ENCODE results near the gene TMEM184B. TPM values are rescaled to one million over a fixed set of nuclear protein-coding genes. Genes with fewer than 3 reads are reported as not detected.

Gene TMEM184B
- total RNA-seq, 2 donors from 2014 or later, result 55.4 to 57.6 TPM

DNA sequence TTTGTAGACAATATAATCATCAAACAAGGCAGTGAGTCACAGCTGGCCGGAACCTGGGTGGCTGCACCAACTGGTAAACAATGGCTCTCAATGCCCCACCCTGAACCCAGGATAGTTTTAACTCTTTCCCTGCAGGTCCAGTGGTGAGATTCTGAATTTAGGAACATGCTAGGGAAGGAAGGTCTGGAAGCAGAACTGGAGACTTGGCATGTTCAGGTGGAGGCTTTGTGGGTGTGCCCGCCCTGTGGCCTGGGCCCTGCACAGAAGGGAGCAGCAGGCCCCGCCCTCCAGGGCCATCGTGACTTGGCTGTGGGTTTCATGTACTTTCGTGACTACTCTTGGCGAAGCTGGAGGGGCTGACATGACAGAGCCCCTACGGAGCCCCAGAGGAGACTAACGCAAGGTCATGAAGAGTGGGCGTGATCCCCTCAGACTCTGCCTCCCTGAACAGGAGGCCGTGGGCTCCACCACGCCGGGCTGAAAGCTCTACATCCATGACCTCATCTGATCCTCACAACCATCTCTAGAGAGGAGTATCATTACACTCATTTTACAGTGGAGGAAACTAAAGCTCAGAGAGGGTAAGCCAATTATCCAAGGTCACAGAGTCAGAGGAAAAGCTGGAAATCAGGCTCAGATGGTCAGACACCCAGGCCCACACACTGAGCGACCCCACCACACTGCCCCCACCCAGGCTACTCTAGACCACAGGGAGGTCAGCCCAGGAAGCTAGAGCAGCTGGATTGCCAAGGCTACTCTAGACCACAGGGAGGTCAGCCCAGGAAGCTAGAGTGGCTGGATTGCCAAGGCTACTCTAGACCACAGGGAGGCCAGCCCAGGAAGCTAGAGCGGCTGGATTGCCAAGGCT is 43.7 kb downstream of the TMEM184B start:
- peaks cover 7% of the 10 kb centered on the region for H3K4me1 Mint-ChIP-seq
- 91 to 94% methylated on average over 12 to 13 of the region's 14 CpGs for WGBS, 2 experiments (ENCODE audit: insufficient coverage in 1 of 2, insufficient read length in 1 of 2)

DNA sequence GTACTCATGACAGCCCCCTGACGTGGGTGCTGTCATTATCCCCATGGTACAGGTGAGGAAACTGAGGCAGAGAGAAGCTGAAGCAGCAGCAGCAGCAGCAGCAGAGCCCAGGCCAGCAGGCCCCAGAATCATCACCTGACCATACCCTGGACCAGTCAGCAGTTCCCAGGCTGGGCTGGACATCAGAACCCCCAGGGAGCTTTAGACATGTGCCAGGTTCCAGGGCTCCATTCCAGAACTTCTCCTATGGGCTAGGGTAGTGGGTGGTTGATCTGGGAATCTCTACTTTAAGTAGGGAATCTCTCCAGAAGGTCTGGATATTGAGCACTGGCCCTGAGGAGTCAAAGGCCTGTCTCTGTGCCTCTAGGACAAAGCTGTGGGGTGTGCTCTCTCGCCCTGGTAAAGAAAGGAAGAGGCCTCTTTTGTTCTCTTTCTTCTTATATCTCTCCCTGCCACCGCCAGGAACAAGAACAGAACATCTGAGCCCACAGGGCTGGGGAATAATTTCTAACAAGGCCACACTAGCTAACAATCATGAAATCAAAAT is 44.4 kb downstream of the TMEM184B start:
- Mint-ChIP-seq H3K4me3 (no peak overlapping the region), H3K9me3 (no peaks in the 10 kb centered on the region), H3K27ac (no peak overlapping the region), H3K36me3 (ENCODE audit: low read depth) (peaks cover 55% of the 10 kb centered on the region), H3K4me1 (peaks cover 7% of the 10 kb centered on the region), H3K27me3 (ENCODE audit: insufficient read depth) (no peaks in the 10 kb centered on the region)
- H3K36me3 ChIP-seq (ENCODE audit: control insufficient read depth, insufficient read depth, low read length), result peaks cover 30% of the 10 kb centered on the region
- TF ChIP-seq, protein P1, sequence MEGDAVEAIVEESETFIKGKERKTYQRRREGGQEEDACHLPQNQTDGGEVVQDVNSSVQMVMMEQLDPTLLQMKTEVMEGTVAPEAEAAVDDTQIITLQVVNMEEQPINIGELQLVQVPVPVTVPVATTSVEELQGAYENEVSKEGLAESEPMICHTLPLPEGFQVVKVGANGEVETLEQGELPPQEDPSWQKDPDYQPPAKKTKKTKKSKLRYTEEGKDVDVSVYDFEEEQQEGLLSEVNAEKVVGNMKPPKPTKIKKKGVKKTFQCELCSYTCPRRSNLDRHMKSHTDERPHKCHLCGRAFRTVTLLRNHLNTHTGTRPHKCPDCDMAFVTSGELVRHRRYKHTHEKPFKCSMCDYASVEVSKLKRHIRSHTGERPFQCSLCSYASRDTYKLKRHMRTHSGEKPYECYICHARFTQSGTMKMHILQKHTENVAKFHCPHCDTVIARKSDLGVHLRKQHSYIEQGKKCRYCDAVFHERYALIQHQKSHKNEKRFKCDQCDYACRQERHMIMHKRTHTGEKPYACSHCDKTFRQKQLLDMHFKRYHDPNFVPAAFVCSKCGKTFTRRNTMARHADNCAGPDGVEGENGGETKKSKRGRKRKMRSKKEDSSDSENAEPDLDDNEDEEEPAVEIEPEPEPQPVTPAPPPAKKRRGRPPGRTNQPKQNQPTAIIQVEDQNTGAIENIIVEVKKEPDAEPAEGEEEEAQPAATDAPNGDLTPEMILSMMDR (conservative IDR thresholded peaks at IDR 0.05), result no peak
- H3K27ac ChIP-seq (ENCODE audit: low read depth, low read length), result peak overlapping the region; percentile 42
- DNase-seq, result no peak
- peaks cover 3% of the 10 kb centered on the region for H3K4me1 ChIP-seq (ENCODE audit: control insufficient read depth, insufficient read depth, low read length)
- no peak overlapping the region for H3K4me3 ChIP-seq (ENCODE audit: low read length)
- no peaks in the 10 kb centered on the region for H3K27me3 ChIP-seq (ENCODE audit: control insufficient read depth, insufficient read depth, low read length, poor library complexity, severe bottlenecking)
- H3K9me3 ChIP-seq (ENCODE audit: control insufficient read depth, low read length), result no peaks in the 10 kb centered on the region
- H3K9ac ChIP-seq (ENCODE audit: extremely low read depth, low read length, poor library complexity, severe bottlenecking), result no peak overlapping the region
- WGBS, 2 experiments (ENCODE audit: insufficient coverage in 1 of 2, insufficient read length in 1 of 2), result 95% methylated on average over 3 of the region's 3 CpGs; no CpG with 5 or more reads in 1 of the 2 experiments

More for the DNA sequence above, 43.7 kb downstream of the TMEM184B start:
- H3K9me3 Mint-ChIP-seq, result no peaks in the 10 kb centered on the region
- peaks cover 56% of the 10 kb centered on the region for H3K36me3 Mint-ChIP-seq (ENCODE audit: low read depth)
- Histone ChIP-seq H3K9me3 (ENCODE audit: control insufficient read depth, low read length) (no peaks in the 10 kb centered on the region), H3K36me3 (ENCODE audit: control insufficient read depth, insufficient read depth, low read length) (peaks cover 33% of the 10 kb centered on the region), H3K4me1 (ENCODE audit: control insufficient read depth, insufficient read depth, low read length) (peaks cover 3% of the 10 kb centered on the region), H3K27ac (ENCODE audit: low read depth, low read length) (peak overlapping the region; percentile 42), H3K4me3 (ENCODE audit: low read length) (no peak overlapping the region), H3K27me3 (ENCODE audit: control insufficient read depth, insufficient read depth, low read length, poor library complexity, severe bottlenecking) (no peaks in the 10 kb centered on the region), H3K9ac (ENCODE audit: extremely low read depth, low read length, poor library complexity, severe bottlenecking) (no peak overlapping the region)
- DNase-seq, result no peak
- no peak overlapping the region for H3K27ac Mint-ChIP-seq
- TF ChIP-seq, protein P1 (conservative IDR thresholded peaks at IDR 0.05), result no peak
- H3K4me3 Mint-ChIP-seq, result no peak overlapping the region
- no peaks in the 10 kb centered on the region for H3K27me3 Mint-ChIP-seq (ENCODE audit: insufficient read depth)

DNA sequence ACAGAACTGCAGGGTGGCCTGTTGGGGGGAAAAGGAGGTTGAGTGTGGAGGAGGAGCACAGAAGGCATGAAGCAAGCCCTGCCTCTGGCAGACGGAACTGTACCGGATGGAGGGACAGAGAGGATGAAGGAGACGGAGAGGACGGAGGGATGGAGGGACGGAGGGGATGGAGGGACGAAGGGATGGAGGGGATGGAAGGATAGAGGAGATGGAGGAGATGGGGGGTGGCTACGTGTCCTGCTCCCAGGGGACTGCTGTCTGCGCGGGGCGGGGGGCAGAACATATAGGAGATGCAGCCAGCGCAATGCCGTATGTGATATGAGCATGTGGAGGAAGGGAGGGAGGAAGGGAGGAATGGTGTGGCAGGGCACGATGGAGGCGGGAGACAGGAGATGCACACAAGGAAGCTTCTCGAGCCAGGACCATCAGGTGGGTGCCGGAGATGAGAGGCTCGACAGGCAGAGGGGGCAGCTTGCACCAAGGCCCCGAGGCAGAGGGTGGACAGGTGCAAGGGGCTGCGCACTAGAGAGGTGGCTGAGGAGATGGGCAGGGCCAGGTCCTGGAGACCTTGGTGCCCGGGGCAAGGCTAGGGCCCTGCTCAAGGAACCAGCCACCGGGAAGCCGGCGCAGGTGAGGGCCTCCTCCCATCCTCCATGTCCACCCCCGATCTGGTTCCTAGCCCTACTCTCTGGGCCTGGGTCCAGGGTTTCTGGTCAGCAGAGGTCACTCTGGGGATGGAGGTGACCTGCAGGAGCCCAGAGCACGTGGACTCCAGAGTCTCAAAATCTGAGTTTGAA is 45.8 kb downstream of the TMEM184B start:
- Histone ChIP-seq H3K4me1 (ENCODE audit: control insufficient read depth, insufficient read depth, low read length) (peaks cover 3% of the 10 kb centered on the region), H3K27ac (ENCODE audit: low read depth, low read length) (no peak overlapping the region), H3K36me3 (ENCODE audit: control insufficient read depth, insufficient read depth, low read length) (peaks cover 24% of the 10 kb centered on the region), H3K9me3 (ENCODE audit: control insufficient read depth, low read length) (no peaks in the 10 kb centered on the region), H3K4me3 (ENCODE audit: low read length) (no peak overlapping the region), H3K27me3 (ENCODE audit: control insufficient read depth, insufficient read depth, low read length, poor library complexity, severe bottlenecking) (no peaks in the 10 kb centered on the region), H3K9ac (ENCODE audit: extremely low read depth, low read length, poor library complexity, severe bottlenecking) (no peak overlapping the region)
- H3K27me3 Mint-ChIP-seq (ENCODE audit: insufficient read depth), result no peaks in the 10 kb centered on the region
- H3K27ac Mint-ChIP-seq, result peak overlapping the region; percentile 17
- H3K36me3 Mint-ChIP-seq (ENCODE audit: low read depth), result peaks cover 49% of the 10 kb centered on the region
- 93 to 95% methylated on average over 15 to 25 of the region's 25 CpGs for WGBS, 2 experiments (ENCODE audit: insufficient coverage in 1 of 2, insufficient read length in 1 of 2)
- H3K4me3 Mint-ChIP-seq, result no peak overlapping the region
- DNase-seq, result no peak
- peaks cover 7% of the 10 kb centered on the region for H3K4me1 Mint-ChIP-seq
- no peaks in the 10 kb centered on the region for H3K9me3 Mint-ChIP-seq
- TF ChIP-seq, protein P1 (conservative IDR thresholded peaks at IDR 0.05), result no peak
